Thymus (tissue), 11 donors: Measurements from ENCODE around the gene BPI. TPM values are rescaled to one million over a fixed set of nuclear protein-coding genes. Genes with fewer than 3 reads are reported as not detected.

ENCODE experiments used
- DNase-seq, 9 donors: peaks; one replicate each; pipeline ENCODE4 v3.0.0-alpha.2; 2013; ENCODE audit warnings: low spot score in 9 of 9, low read depth in 6 of 9, missing footprints in 1 of 9
- H3K27ac ChIP-seq, 2 donors: one replicate each; pipeline ENCODE4 v1.5.1; 2013; ENCODE audit warnings: control low read depth in 1 of 2, low read depth in 1 of 2, low read length in 1 of 2, mild to moderate bottlenecking in 1 of 2, moderate library complexity in 1 of 2
- H3K27me3 ChIP-seq, 2 donors: one replicate each; pipeline ENCODE4 v1.5.1; 2013; ENCODE audit warnings: low read length in 1 of 2; ENCODE audit not compliant: control insufficient read depth in 2 of 2, insufficient read depth in 1 of 2
- H3K36me3 ChIP-seq, 2 donors: one replicate each; pipeline ENCODE4 v1.5.1; 2013; ENCODE audit warnings: low read length in 1 of 2, mild to moderate bottlenecking in 1 of 2, moderate library complexity in 1 of 2; ENCODE audit not compliant: control insufficient read depth in 2 of 2, insufficient read depth in 2 of 2
- H3K4me1 ChIP-seq, 2 donors: one replicate each; pipeline ENCODE4 v1.5.1; 2013; ENCODE audit warnings: low read length in 2 of 2; ENCODE audit not compliant: control insufficient read depth in 2 of 2, insufficient read depth in 2 of 2
- H3K4me3 ChIP-seq, 2 donors: one replicate each; pipeline ENCODE4 v1.5.1; 2013; ENCODE audit warnings: low read length in 2 of 2, control low read depth in 1 of 2, mild to moderate bottlenecking in 1 of 2
- H3K9me3 ChIP-seq, 2 donors: one replicate each; pipeline ENCODE4 v1.5.1; 2013; ENCODE audit warnings: low read length in 1 of 2, mild to moderate bottlenecking in 1 of 2; ENCODE audit not compliant: control insufficient read depth in 2 of 2, insufficient read depth in 1 of 2
- WGBS: extraction: QIAGEN DNeasy Blood & Tissue Kit; methylation state at CpG from one replicate; pipeline ENCODE4 v1.1.7; 2013; 5-methylcytosine and 5-hydroxymethylcytosine counted together
- polyA plus RNA-seq: library from polyadenylated mRNA; stranded (reverse); fragments of 200-250 nt; gene quantifications from one replicate; pipeline ENCODE4 v1.2.3, GENCODE V29; 2013
- total RNA-seq: library from RNA; stranded (reverse); fragments of 120-200 nt; gene quantifications from one replicate; pipeline ENCODE4 v1.2.4, GENCODE V29; 2013
- donor health status: healthy.

BPI gene
- total and polyA plus RNA-seq, 2 donors, result 0.57 to 2.1 TPM

- no peak for DNase-seq
- no peak overlapping the region for H3K4me3 ChIP-seq
- no peaks in the 10 kb centered on the region for H3K9me3 ChIP-seq
- H3K27me3 ChIP-seq, result peaks cover 0 to 11% of the 10 kb centered on the region in 2 donors
- H3K4me1 ChIP-seq, result peaks cover 0 to 5% of the 10 kb centered on the region in 2 donors
- no peak overlapping the region for H3K27ac ChIP-seq
- H3K36me3 ChIP-seq, result no peaks in the 10 kb centered on the region
- 70% methylated on average over 11 of the region's 11 CpGs for WGBS
Measured at GRCh38 chr20:38296433-38296832, 7.5 kb upstream of the BPI start.

- H3K27me3 ChIP-seq, result peaks cover 3 to 21% of the 10 kb centered on the region in 2 donors
- no peak for DNase-seq
- no peak overlapping the region for H3K4me3 ChIP-seq
- no peaks in the 10 kb centered on the region for H3K36me3 ChIP-seq
- peaks cover 0 to 5% of the 10 kb centered on the region in 2 donors for H3K4me1 ChIP-seq
- 94% methylated on average over 7 of the region's 7 CpGs for WGBS
- no peaks in the 10 kb centered on the region for H3K9me3 ChIP-seq
- peak overlapping the region; percentile 64 to 76 for H3K27ac ChIP-seq
Measured at GRCh38 chr20:38297916-38298674, 5.9 kb upstream of the BPI start.

- DNase-seq, result no peak
- peak overlapping the region; percentile 64 to 76 for H3K27ac ChIP-seq
- H3K36me3 ChIP-seq, result no peaks in the 10 kb centered on the region
- 57% methylated on average over 13 of the region's 13 CpGs for WGBS
- H3K4me1 ChIP-seq, result peaks cover 0 to 6% of the 10 kb centered on the region in 2 donors
- H3K4me3 ChIP-seq, result no peak overlapping the region
- no peaks in the 10 kb centered on the region for H3K9me3 ChIP-seq
- peaks cover 7 to 28% of the 10 kb centered on the region in 2 donors for H3K27me3 ChIP-seq
Measured at GRCh38 chr20:38298768-38299288, 5.1 kb upstream of the BPI start.

GRCh38 chr20:38299963-38300362, 4.0 kb upstream of the BPI start:
- no peak overlapping the region for H3K4me3 ChIP-seq
- DNase-seq, result no peak
- H3K9me3 ChIP-seq, result no peaks in the 10 kb centered on the region
- peaks cover 0 to 10% of the 10 kb centered on the region in 2 donors for H3K4me1 ChIP-seq
- no peak overlapping the region for H3K27ac ChIP-seq
- WGBS, result 84% methylated on average over 6 of the region's 6 CpGs
- peaks cover 7 to 39% of the 10 kb centered on the region in 2 donors for H3K27me3 ChIP-seq
- H3K36me3 ChIP-seq, result no peaks in the 10 kb centered on the region

- Histone ChIP-seq H3K36me3 (no peaks in the 10 kb centered on the region), H3K4me3 (no peak overlapping the region), H3K9me3 (no peaks in the 10 kb centered on the region), H3K27ac (no peak overlapping the region), H3K4me1 (peaks cover 0 to 10% of the 10 kb centered on the region in 2 donors), H3K27me3 (peaks cover 7 to 42% of the 10 kb centered on the region in 2 donors)
- no peak for DNase-seq
- WGBS, result 92% methylated on average over 4 of the region's 4 CpGs
Measured at GRCh38 chr20:38300438-38300837, 3.5 kb upstream of the BPI start.

GRCh38 chr20:38301309-38301708, 2.6 kb upstream of the BPI start:
- H3K27ac ChIP-seq, result no peak overlapping the region
- no peaks in the 10 kb centered on the region for H3K36me3 ChIP-seq
- peaks cover 0 to 10% of the 10 kb centered on the region in 2 donors for H3K4me1 ChIP-seq
- no peak for DNase-seq
- no peaks in the 10 kb centered on the region for H3K9me3 ChIP-seq
- peaks cover 7 to 44% of the 10 kb centered on the region in 2 donors for H3K27me3 ChIP-seq
- H3K4me3 ChIP-seq, result no peak overlapping the region
- 92% methylated on average over 3 of the region's 3 CpGs for WGBS

- no peaks in the 10 kb centered on the region for H3K9me3 ChIP-seq
- peaks cover 7 to 44% of the 10 kb centered on the region in 2 donors for H3K27me3 ChIP-seq
- no peaks in the 10 kb centered on the region for H3K36me3 ChIP-seq
- peaks cover 0 to 10% of the 10 kb centered on the region in 2 donors for H3K4me1 ChIP-seq
- H3K27ac ChIP-seq, result no peak overlapping the region
- H3K4me3 ChIP-seq, result no peak overlapping the region
- 19% methylated on average over 11 of the region's 11 CpGs for WGBS
- DNase-seq, result no peak
Measured at GRCh38 chr20:38302786-38303185, 1.2 kb upstream of the BPI start.

- H3K36me3 ChIP-seq, result no peaks in the 10 kb centered on the region
- H3K4me1 ChIP-seq, result peaks cover 0 to 6% of the 10 kb centered on the region in 2 donors
- WGBS, result 46% methylated on average over 8 of the region's 8 CpGs
- DNase-seq, result no peak
- peaks cover 7 to 38% of the 10 kb centered on the region in 2 donors for H3K27me3 ChIP-seq
- no peak overlapping the region for H3K27ac ChIP-seq
- H3K9me3 ChIP-seq, result no peaks in the 10 kb centered on the region
- no peak overlapping the region for H3K4me3 ChIP-seq
Measured at GRCh38 chr20:38304845-38305447, 990 bp downstream of the BPI start.

GRCh38 chr20:38305541-38305940, 1.6 kb downstream of the BPI start:
- Histone ChIP-seq H3K27ac (no peak overlapping the region), H3K27me3 (peaks cover 7 to 38% of the 10 kb centered on the region in 2 donors), H3K36me3 (no peaks in the 10 kb centered on the region), H3K9me3 (no peaks in the 10 kb centered on the region), H3K4me3 (no peak overlapping the region), H3K4me1 (peaks cover 0 to 5% of the 10 kb centered on the region in 2 donors)
- 91% methylated on average over 4 of the region's 4 CpGs for WGBS
- DNase-seq, result no peak
